GM18502 (cell line): ENCODE measurements around the gene ZMAT5.

ENCODE experiments used
- ATAC-seq: cut with Tn5 transposase; IDR thresholded peaks from one replicate; pipeline ENCODE4 v1.9.1; 2021; ENCODE audit warnings: mild to moderate bottlenecking; ENCODE audit not compliant: unreplicated experiment, poor library complexity

The ZMAT5 gene, protein sequence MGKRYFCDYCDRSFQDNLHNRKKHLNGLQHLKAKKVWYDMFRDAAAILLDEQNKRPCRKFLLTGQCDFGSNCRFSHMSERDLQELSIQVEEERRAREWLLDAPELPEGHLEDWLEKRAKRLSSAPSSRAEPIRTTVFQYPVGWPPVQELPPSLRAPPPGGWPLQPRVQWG

GRCh38 chr22:29766632-29767170, at the start of gene ZMAT5:
Gene ZMAT5 (minus strand): TSS chr22:29767007. CDS start chr22:29748544, 18,463 bp downstream.
- peak; percentile 83 for ATAC-seq

- no peak for ATAC-seq
Measured at GRCh38 chr22:29816539-29816938, 49.7 kb upstream of the ZMAT5 start.

DNA sequence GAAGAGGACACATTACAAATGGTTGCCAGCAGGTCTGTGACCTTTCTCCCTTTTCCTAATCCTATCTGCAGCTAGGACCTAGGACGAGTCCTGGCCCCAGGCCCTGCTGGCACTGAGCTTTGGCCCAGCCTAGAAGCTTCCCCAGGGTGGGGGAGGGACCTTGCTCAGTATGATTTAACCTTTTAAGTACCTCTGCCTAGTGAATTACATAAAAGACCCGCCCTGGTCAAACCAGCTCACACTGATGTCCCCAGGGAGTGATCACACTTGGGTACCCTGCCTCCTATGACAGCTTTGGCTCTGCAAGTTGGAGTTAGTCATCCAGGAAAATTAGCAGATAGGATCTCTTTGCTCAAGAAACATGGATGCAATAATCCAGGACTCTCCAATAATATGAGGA, 49.3 kb upstream of the ZMAT5 start:
- no peak for ATAC-seq

DNA sequence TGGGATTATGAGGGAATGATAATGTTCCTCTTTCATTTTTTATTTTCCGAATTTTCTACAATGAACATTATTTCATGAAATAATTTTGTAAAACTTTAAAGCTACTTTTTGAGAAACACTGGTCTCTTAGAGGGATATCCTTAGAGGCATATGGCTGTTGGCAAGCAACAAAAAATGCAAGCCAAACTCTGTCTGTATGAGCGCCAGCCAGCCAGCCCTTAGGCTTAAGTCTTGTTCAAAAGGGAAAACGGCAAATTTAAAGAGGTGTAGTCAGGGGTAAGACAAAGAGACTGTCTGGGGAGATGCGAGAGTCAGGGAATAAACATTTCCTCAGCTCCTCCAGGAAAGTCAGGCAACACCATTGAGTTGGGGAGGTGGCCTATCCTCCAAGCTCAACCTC, 48.8 kb upstream of the ZMAT5 start:
- no peak for ATAC-seq

GRCh38 chr22:29814003-29814402, 47.2 kb upstream of the ZMAT5 start:
- no peak for ATAC-seq

DNA sequence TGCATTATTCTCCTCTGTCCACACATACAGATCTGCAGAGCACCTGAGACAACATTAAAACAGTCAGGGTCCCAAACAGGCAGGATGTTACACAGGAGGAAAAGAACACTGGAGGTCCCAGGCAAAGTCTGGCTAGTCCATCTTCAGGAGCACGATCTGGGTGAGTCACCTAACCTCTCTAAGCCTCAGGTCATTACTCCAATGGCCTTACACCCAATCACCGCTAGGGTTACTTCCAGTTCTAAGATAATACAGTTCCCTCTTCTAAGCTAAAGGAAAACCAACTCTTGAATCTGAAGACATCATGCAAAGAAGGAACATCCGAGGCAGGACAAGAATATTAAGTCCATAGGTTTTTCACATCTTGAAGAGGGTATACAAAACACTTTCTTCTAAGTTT, 46.8 kb upstream of the ZMAT5 start:
- no peak for ATAC-seq

DNA sequence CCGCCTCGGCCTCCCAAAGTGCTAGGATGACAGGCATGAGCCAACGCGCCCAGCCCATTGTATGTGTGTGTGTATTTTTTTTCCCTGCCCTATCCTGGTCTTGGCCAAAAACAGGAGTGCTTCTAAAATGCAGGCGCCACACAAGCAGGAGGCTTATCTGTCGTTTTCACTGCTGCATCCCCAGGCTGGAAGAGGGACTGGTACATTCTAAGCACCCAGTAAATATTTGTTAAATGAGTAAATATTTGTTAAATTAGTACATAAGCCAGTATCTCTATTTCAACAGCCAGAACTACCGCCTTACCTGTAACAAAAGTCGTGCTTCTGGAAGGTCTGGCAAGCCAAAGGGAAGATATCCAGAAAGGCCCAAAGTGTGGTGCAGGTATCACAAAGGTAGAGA, 46.3 kb upstream of the ZMAT5 start:
- ATAC-seq: no peak

DNA sequence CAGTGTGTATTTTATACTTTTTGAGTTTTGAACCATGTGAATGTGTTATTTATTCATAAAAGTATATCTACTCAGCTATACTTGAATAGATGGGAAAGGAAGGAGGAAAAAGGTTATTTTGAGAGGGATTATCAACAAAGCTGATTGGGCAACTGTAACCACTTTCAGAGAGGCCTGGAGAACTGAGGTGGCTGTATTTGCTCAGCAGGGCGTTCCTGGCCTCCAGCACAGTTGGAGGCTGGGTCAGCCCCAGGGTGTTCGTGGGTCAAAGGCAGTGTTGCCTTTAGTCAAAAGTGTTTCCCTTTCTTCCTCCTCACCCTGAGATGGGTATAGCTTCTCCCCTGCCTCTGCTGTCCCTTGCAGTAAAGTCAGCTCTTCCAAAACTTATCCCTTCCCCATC, 44.6 kb upstream of the ZMAT5 start:
- no peak for ATAC-seq

DNA sequence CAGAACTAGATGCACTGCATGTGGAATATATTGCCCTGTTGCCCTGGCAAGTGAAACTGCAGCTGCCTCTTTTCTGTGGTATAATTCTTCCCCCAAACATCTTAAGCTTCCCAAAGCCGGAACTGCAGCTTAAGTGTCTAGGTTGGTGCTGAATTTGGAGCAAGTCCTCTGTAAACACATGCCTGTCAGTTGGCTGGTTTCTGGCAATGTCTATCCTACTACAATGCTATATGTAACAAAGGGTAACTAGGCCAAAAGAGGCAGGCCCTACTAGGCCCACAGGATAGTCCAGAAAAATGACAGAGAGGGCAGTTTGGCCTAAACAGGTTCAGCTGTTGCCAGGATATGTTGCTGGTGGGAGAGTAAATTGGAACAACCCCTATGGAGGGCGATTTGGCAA, 43.4 kb upstream of the ZMAT5 start:
- no peak for ATAC-seq

DNA sequence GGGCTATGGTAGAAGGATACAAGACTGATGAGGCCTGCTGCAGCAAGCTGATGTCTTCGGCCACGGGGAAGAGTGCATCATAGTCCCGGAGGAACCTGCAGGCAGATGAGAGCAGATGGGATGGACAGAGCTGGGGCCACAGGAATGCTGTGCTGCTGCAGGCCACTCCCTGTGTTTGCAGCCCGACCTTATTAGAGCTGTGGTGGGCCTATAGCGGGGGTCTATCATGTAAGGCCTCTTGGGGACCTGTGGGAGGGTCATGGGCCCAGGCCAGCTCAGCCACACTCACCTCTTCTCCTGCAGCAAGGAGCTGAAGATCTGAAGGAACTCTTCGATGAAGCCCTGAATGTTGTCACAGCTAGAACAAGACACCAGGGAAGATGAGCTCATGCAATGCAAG, 39.4 kb upstream of the ZMAT5 start:
- ATAC-seq: no peak

- ATAC-seq: no peak
Measured at GRCh38 chr22:29804985-29805384, 38.2 kb upstream of the ZMAT5 start.

DNA sequence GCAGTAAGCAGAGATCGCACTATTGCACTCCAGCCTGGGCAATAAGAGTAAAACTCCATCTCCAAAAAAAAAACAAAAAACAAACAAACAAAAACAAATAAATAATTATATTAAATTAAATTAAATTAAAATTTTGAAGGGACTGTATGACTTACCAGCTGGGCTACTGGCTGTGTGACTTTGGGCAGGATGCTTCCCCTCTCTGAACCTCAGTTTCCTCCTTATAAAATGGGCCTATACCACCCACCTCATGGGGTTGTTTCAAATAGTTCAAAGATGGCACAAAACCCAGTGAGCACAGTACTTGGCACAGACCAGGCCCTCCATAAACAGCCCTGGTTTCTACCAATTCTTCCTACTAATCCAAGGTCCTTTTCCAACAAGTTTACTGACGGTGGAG, 36.4 kb upstream of the ZMAT5 start:
- ATAC-seq: no peak

GRCh38 chr22:29801796-29802195, 35.0 kb upstream of the ZMAT5 start:
- ATAC-seq: no peak

- no peak for ATAC-seq
Measured at GRCh38 chr22:29801153-29801552, 34.3 kb upstream of the ZMAT5 start.

- no peak for ATAC-seq
Measured at GRCh38 chr22:29799217-29799680, 32.4 kb upstream of the ZMAT5 start.

GRCh38 chr22:29798801-29799200, 32.0 kb upstream of the ZMAT5 start:
- ATAC-seq: no peak

DNA sequence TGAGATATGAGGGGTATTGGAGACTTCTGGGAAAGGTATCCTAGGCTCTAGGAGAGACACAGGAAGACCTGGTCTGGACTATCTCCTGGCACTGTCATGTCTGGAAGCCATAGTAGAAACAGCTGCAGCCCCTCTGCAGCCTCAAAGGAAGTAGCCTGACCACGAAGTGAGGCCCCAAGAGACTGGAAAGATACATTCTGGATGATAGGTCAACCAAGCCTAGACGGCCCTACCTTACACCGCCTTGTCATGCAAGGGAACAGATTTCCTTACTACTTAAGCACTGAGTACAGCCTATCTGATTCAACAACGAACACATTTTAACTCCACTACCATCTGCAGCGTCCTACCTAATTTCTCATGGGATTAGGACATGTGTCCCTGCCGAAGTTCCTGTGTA, 31.5 kb upstream of the ZMAT5 start:
- ATAC-seq: no peak

GRCh38 chr22:29797351-29797750, 30.5 kb upstream of the ZMAT5 start:
- peak; percentile 46 for ATAC-seq

DNA sequence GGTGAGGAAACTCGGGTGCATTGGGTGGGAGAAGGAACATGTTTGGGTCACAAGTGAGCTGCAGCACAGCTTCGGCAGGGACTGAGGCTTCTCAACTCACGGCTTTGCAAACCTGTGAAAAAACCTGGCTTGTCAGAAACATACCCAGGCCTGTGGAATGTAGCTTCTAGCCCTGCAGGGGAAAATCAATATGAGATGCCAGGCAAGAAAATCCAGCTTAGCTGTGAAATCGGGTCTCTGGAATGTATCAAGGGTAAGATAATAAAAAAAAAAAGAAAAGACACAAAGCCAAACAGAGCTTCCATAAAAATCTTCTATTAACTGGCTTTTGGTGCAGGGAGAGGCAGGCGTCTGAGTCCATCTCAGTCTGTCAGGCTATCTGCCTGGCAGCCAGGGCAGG, 28.9 kb upstream of the ZMAT5 start:
- no peak for ATAC-seq

DNA sequence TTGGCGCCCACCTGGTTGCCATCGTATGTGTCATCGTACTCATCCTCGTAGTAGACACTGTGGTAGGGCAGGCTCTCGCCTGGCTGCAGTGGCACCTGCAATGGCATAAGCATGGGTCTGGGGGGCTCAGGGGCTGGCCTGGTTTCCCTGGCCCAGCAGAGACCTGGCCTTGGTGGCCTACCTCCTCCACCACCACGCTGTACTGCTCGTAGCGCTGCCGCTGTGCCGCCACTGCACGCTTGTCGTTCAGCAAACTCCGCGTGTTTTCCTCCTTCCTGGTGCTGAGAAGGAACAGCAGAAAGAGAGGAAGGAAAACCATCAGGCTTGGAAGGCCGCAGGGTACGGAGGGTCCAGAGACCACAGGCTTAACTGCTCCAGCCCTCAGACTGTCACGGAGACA, 26.6 kb upstream of the ZMAT5 start:
- no peak for ATAC-seq

- no peak for ATAC-seq
Measured at GRCh38 chr22:29790061-29790460, 23.3 kb upstream of the ZMAT5 start.
